Panc1 (cell line): ENCODE results near the gene BAHCC1. TPM values are rescaled to one million over a fixed set of nuclear protein-coding genes. Genes with fewer than 3 reads are reported as not detected.

Source experiments
- ATAC-seq: fragments of 200-7000 bp; cut with Tn5 transposase; 2 replicates; pipeline ENCODE4 v1.9.1; 2020; ENCODE audit warnings: mild to moderate bottlenecking, moderate library complexity
- BruUV-seq: library from RNA; stranded (reverse); fragments of 400-500 nt; replicated peaks from 2 replicates; lab custom pipeline; 2021; lab: Mats Ljungman, UMichigan
- CTCF ChIA-PET: fragments of 300-600 bp; sonication (Branson Sonifier 250); formaldehyde crosslinking; loops from one replicate; lab custom pipeline; 2022; ENCODE audit warnings: antibody characterized with exemption; lab: Charles Lee
- POLR2A ChIA-PET: fragments of 300-600 bp; sonication (Branson Sonifier 250); formaldehyde crosslinking; loops from one replicate; lab custom pipeline; 2022; ENCODE audit warnings: antibody characterized with exemption; lab: Charles Lee
- DNase-seq: peaks from one replicate; pipeline ENCODE4 v3.0.0-alpha.2; 2010; ENCODE audit warnings: low read depth, low spot score
- H3K27ac ChIP-seq: 2 replicates; pipeline ENCODE4 v1.5.1; 2011; ENCODE audit warnings: mild to moderate bottlenecking, low read length, inconsistent platforms
- H3K27me3 ChIP-seq: fragments of 200-500 bp; sonication (Bioruptor generic); 2 replicates; pipeline ENCODE4 v1.6.0; 2014; ENCODE audit warnings: low read length, inconsistent platforms; ENCODE audit not compliant: control insufficient read depth, insufficient read depth
- H3K36me3 ChIP-seq: fragments of 200-500 bp; sonication (Bioruptor generic); 2 replicates; pipeline ENCODE4 v1.5.1; 2014; ENCODE audit warnings: inconsistent platforms, mild to moderate bottlenecking, low read length, moderate library complexity; ENCODE audit not compliant: control insufficient read depth, insufficient read depth
- H3K4me1 ChIP-seq: 2 replicates; pipeline ENCODE4 v1.5.1; 2011; ENCODE audit warnings: inconsistent platforms, mild to moderate bottlenecking, low read length, moderate library complexity; ENCODE audit not compliant: control insufficient read depth, insufficient read depth
- H3K4me3 ChIP-seq, 2 experiments: 2 replicates each; pipeline ENCODE4 v1.5.1; 2011 to 2012; ENCODE audit warnings: low read depth in 2 of 2, low read length in 2 of 2, mild to moderate bottlenecking in 2 of 2, inconsistent platforms in 1 of 2, moderate library complexity in 1 of 2
- H3K9me3 ChIP-seq: fragments of 200-500 bp; sonication (Bioruptor generic); 2 replicates; pipeline ENCODE4 v1.5.1; 2014; ENCODE audit warnings: low read depth, mild to moderate bottlenecking, inconsistent platforms, low read length, moderate library complexity; ENCODE audit not compliant: control insufficient read depth, insufficient read depth
- POLR2AphosphoS5 ChIP-seq: IDR thresholded peaks from 2 replicates; pipeline ENCODE4 v1.6.1; 2012; ENCODE audit warnings: mild to moderate bottlenecking, low read depth, low read length, moderate library complexity
- SIN3A ChIP-seq: IDR thresholded peaks from 2 replicates; pipeline ENCODE4 v1.6.1; 2012; ENCODE audit warnings: low read depth, mild to moderate bottlenecking, low read length, moderate library complexity, borderline replicate concordance; ENCODE audit not compliant: insufficient read depth
- TCF7L2 ChIP-seq: IDR thresholded peaks from 2 replicates; pipeline ENCODE4 v1.6.1; 2011; ENCODE audit warnings: mild to moderate bottlenecking, low read depth, low read length, inconsistent platforms
- in situ Hi-C: cut with HindIII; loops from 2 replicates; pipeline ENCODE4 v1.10.0; 2016; ENCODE audit warnings: low sequenced_read_pairs, low pct_unique_long_range_greater_than_20kb
- intact Hi-C: fragments of 100-400 bp; cut with micrococcal nuclease; formaldehyde crosslinking; loops from one replicate; pipeline ENCODE4 v1.10.0; 2022; ENCODE audit not compliant: unreplicated experiment
- total RNA-seq: library from RNA; stranded (reverse); gene quantifications from one replicate; pipeline ENCODE4 v1.2.1, GENCODE V29; 2021; ENCODE audit not compliant: unreplicated experiment
- TF ChIP-seq, protein P1 (sequence below), 2 experiments: IDR thresholded peaks; 2 replicates each; pipeline ENCODE4 v1.6.1; 2011 to 2012; ENCODE audit warnings: low read depth in 2 of 2, control low read depth in 1 of 2, low read length in 1 of 2, mild to moderate bottlenecking in 1 of 2, moderate library complexity in 1 of 2; ENCODE audit not compliant: insufficient read depth in 1 of 2
- TF ChIP-seq, protein P2 (sequence below): fragments of 450-650 bp; IDR thresholded peaks from 2 replicates; pipeline ENCODE4 v1.5.1; 2017; ENCODE audit warnings: mild to moderate bottlenecking

The BAHCC1 gene
- total RNA-seq, 1 experiment from 2014 or later, result 77.4 TPM

DNA sequence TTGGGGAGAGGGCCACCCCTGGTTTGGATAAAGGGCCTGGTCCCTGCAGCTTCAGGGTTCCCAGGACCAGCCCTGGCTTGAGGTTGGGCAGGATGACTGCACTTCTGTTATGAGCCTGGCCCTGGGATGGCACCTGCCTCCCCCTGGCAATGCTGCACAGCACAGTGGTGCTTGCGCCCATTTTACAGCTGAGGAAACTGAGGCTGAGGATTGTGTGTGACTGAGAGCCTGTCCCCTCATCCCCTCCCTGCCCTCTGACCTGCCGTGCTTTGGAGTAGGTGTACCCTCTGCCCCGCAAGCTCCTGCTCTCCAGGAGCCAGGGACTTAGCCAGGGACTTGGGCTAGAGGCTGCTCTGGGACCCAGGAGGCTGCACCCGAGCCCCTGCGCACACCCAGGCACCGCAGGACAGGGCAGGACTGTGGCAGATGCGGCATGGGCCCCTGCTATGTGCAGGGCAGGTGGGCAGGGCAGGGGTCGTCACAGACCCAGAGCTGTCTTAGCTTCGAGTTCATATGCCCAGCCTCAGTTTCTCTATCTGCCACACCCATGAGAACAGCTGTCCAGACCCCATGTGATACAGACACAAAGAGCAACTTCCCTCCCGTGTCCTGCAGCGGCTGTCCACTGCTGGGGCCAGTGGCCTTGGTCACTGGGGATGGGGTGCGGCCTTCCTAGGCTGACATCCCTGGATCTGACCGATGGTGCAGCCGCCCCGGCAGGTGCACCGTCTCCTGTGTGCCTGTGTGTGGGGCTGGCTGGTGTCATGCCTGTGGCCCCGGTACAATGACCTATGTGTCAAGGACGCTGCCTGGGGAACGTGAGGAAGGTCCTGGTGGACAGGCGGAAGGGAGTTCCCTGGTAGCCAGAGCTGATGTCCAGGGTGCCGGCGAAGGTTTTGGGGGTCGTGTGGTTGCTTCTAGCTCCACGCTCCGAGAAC is 36.6 kb downstream of the BAHCC1 start:
- intact Hi-C loops, result no loop called here
- BruUV-seq, result no TSS peak
- DNase-seq (no peak), ATAC-seq (no peak)
- H3K36me3 ChIP-seq, result no peaks in the 10 kb centered on the region
- ChIA-PET CTCF (interaction anchor here (0.5 kb wide), 1 partner anchor 224 kb away, joined by 3 read pairs; no protein-coding TSS in a partner anchor), POLR2A (interaction anchor here (0.5 kb wide), 1 partner anchor 28 kb away, joined by 5 read pairs; no protein-coding TSS in a partner anchor)
- no peaks in the 10 kb centered on the region for H3K9me3 ChIP-seq
- TF ChIP-seq POLR2AphosphoS5 (no peak), TCF7L2 (no peak)
- TF ChIP-seq, protein P1, sequence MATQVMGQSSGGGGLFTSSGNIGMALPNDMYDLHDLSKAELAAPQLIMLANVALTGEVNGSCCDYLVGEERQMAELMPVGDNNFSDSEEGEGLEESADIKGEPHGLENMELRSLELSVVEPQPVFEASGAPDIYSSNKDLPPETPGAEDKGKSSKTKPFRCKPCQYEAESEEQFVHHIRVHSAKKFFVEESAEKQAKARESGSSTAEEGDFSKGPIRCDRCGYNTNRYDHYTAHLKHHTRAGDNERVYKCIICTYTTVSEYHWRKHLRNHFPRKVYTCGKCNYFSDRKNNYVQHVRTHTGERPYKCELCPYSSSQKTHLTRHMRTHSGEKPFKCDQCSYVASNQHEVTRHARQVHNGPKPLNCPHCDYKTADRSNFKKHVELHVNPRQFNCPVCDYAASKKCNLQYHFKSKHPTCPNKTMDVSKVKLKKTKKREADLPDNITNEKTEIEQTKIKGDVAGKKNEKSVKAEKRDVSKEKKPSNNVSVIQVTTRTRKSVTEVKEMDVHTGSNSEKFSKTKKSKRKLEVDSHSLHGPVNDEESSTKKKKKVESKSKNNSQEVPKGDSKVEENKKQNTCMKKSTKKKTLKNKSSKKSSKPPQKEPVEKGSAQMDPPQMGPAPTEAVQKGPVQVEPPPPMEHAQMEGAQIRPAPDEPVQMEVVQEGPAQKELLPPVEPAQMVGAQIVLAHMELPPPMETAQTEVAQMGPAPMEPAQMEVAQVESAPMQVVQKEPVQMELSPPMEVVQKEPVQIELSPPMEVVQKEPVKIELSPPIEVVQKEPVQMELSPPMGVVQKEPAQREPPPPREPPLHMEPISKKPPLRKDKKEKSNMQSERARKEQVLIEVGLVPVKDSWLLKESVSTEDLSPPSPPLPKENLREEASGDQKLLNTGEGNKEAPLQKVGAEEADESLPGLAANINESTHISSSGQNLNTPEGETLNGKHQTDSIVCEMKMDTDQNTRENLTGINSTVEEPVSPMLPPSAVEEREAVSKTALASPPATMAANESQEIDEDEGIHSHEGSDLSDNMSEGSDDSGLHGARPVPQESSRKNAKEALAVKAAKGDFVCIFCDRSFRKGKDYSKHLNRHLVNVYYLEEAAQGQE (IDR thresholded peaks at IDR 0.05; ENCODE audit: insufficient read depth in 1 of 2, low read depth in 2 of 2, low read length in 1 of 2), result no peak
- TF ChIP-seq, protein P2, sequence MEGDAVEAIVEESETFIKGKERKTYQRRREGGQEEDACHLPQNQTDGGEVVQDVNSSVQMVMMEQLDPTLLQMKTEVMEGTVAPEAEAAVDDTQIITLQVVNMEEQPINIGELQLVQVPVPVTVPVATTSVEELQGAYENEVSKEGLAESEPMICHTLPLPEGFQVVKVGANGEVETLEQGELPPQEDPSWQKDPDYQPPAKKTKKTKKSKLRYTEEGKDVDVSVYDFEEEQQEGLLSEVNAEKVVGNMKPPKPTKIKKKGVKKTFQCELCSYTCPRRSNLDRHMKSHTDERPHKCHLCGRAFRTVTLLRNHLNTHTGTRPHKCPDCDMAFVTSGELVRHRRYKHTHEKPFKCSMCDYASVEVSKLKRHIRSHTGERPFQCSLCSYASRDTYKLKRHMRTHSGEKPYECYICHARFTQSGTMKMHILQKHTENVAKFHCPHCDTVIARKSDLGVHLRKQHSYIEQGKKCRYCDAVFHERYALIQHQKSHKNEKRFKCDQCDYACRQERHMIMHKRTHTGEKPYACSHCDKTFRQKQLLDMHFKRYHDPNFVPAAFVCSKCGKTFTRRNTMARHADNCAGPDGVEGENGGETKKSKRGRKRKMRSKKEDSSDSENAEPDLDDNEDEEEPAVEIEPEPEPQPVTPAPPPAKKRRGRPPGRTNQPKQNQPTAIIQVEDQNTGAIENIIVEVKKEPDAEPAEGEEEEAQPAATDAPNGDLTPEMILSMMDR, result no peak
- H3K4me1 ChIP-seq, result peaks cover 90% of the 10 kb centered on the region
- H3K27me3 ChIP-seq, result no peaks in the 10 kb centered on the region
- H3K4me3 ChIP-seq, result no peak overlapping the region
- in situ Hi-C loops, result no loop called here
- peak overlapping the region; percentile 39; the same call in 1 of the 2 replicates for H3K27ac ChIP-seq

DNA sequence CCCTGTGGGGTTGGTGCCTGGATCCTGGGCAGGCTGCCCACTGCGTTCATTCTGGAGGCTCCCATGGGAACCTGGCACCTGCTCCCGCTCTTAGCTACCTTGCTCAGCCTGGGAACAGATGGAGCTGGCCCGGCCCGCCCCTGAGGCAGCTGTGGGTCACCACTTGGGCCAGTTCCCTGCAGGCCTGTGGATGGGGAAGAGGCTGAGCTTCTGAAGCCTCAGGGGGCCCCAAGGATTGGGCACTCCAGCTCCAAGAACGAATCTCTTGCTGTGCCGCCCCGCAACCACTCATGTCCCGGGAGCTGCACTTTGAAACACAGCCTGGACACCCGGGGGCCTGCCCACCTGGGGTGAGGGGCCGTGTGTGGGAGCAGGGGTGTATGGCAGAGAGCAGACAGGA is 37.7 kb downstream of the BAHCC1 start:
- H3K4me1 ChIP-seq, result peaks cover 88% of the 10 kb centered on the region
- H3K27me3 ChIP-seq, result no peaks in the 10 kb centered on the region
- H3K9me3 ChIP-seq, result no peaks in the 10 kb centered on the region
- peak overlapping the region; percentile 61; the same call in 1 of the 2 replicates for H3K27ac ChIP-seq
- H3K4me3 ChIP-seq, result no peak overlapping the region
- no TSS peak for BruUV-seq
- in situ Hi-C loops, result no loop called here
- ChIA-PET CTCF (interaction anchor here (0.5 kb wide), 1 partner anchor 225 kb away, joined by 3 read pairs; no protein-coding TSS in a partner anchor), POLR2A (no interaction called here)
- no peak for TF ChIP-seq TCF7L2
- TF ChIP-seq SIN3A, result no peak
- TF ChIP-seq, protein P1 (IDR thresholded peaks at IDR 0.05; ENCODE audit: insufficient read depth in 1 of 2, low read depth in 2 of 2, low read length in 1 of 2), result no peak
- TF ChIP-seq POLR2AphosphoS5, result no peak
- H3K36me3 ChIP-seq, result no peaks in the 10 kb centered on the region
- DNase-seq (no peak), ATAC-seq (no peak)
- intact Hi-C loops, result no loop called here
